Subcutaneous abdominal adipose tissue (tissue), 5 donors: Measurements from ENCODE around the gene IFITM5.
"Not testable (repeated sequence)": the region's sequence is repeated elsewhere in the genome, so short reads cannot be mapped to it uniquely, and the experiment has no call there.

ENCODE experiments used
- H3K27ac ChIP-seq: one replicate; pipeline ENCODE4 v1.7.0; 2013; ENCODE audit warnings: low read depth, mild to moderate bottlenecking, inconsistent platforms, low read length, moderate library complexity
- H3K27me3 ChIP-seq, 5 donors: one replicate each; pipeline ENCODE4 v1.7.0; 2013; ENCODE audit warnings: low read length in 5 of 5, inconsistent platforms in 1 of 5; ENCODE audit not compliant: control insufficient read depth in 5 of 5, insufficient read depth in 4 of 5
- H3K36me3 ChIP-seq, 5 donors: one replicate each; pipeline ENCODE4 v1.7.0; 2013; ENCODE audit warnings: low read length in 5 of 5; ENCODE audit not compliant: control insufficient read depth in 5 of 5, insufficient read depth in 5 of 5
- H3K4me1 ChIP-seq, 5 donors: one replicate each; pipeline ENCODE4 v1.7.0; 2013; ENCODE audit warnings: low read length in 5 of 5, mild to moderate bottlenecking in 3 of 5, moderate library complexity in 1 of 5; ENCODE audit not compliant: control insufficient read depth in 5 of 5, insufficient read depth in 5 of 5
- H3K4me3 ChIP-seq, 5 donors: one replicate each; pipeline ENCODE4 v1.7.0; 2013; ENCODE audit warnings: low read length in 5 of 5, low read depth in 1 of 5
- H3K9ac ChIP-seq, 5 donors: one replicate each; pipeline ENCODE4 v1.7.0; 2013; ENCODE audit warnings: low read length in 5 of 5, mild to moderate bottlenecking in 4 of 5, moderate library complexity in 3 of 5
- H3K9me3 ChIP-seq, 5 donors: one replicate each; pipeline ENCODE4 v1.7.0; 2013; ENCODE audit warnings: low read length in 5 of 5; ENCODE audit not compliant: control insufficient read depth in 5 of 5
- donor health status: healthy.
- donor health status: healthy.
- donor health status: healthy.
- donor health status: healthy.
- donor health status: healthy.

IFITM5 gene

GRCh38 chr11:312092-312816 is 12.9 kb upstream of the IFITM5 start:
- H3K36me3 ChIP-seq = no peaks in the 10 kb centered on the region
- H3K9ac ChIP-seq = peak overlapping the region in 2 of 5 donors; percentile 16 to 53
- peak overlapping the region in 4 of 5 donors; percentile 29 to 50 (median 33) for H3K4me3 ChIP-seq
- peaks cover 0 to 22% (median 7%) of the 10 kb centered on the region in 5 donors for H3K27me3 ChIP-seq
- H3K9me3 ChIP-seq = no peaks in the 10 kb centered on the region
- peaks cover 0 to 62% (median 60%) of the 10 kb centered on the region in 5 donors for H3K4me1 ChIP-seq
- peak overlapping the region; percentile 27 for H3K27ac ChIP-seq

- H3K27ac ChIP-seq = peak overlapping the region; percentile 27
- not testable (repeated sequence) for H3K36me3 ChIP-seq, H3K9me3 ChIP-seq
- peaks cover 0 to 17% (median 3%) of the 10 kb centered on the region in 5 donors for H3K27me3 ChIP-seq
- peak overlapping the region in 1 of 5 donors; percentile 16 for H3K9ac ChIP-seq
- H3K4me1 ChIP-seq = peaks cover 0 to 62% (median 59%) of the 10 kb centered on the region in 5 donors
- H3K4me3 ChIP-seq = peak overlapping the region in 3 of 5 donors; percentile 29 to 42 (median 35)
Measured at GRCh38 chr11:311013-311748, 11.9 kb upstream of the IFITM5 start.

GRCh38 chr11:309979-310572 is 10.8 kb upstream of the IFITM5 start:
- H3K27me3 ChIP-seq, H3K36me3 ChIP-seq, H3K9me3 ChIP-seq: not testable (repeated sequence)
- peak overlapping the region in 4 of 5 donors; percentile 48 to 77 (median 63) for H3K9ac ChIP-seq
- H3K4me1 ChIP-seq = peaks cover 0 to 60% (median 50%) of the 10 kb centered on the region in 5 donors
- peak overlapping the region; percentile 74 for H3K27ac ChIP-seq
- peak overlapping the region; percentile 50 to 90 (median 88) for H3K4me3 ChIP-seq

- not testable (repeated sequence) for H3K9me3 ChIP-seq, H3K27me3 ChIP-seq, H3K36me3 ChIP-seq
- Histone ChIP-seq H3K9ac (peak overlapping the region; percentile 1 to 85 (median 68)), H3K4me1 (peaks cover 0 to 54% (median 47%) of the 10 kb centered on the region in 5 donors), H3K27ac (peak overlapping the region; percentile 74), H3K4me3 (peak overlapping the region; percentile 82 to 90 (median 88))
Measured at GRCh38 chr11:308740-309665, 9.7 kb upstream of the IFITM5 start.

GRCh38 chr11:307766-308708 is 8.7 kb upstream of the IFITM5 start, which contains the start of gene IFITM2:
IFITM2 (plus strand) TSS chr11:307816; CDS start chr11:308193, 377 bp downstream.
- H3K27ac ChIP-seq = peak within 1 kb of the TSS; percentile 74
- H3K9ac ChIP-seq = peak within 1 kb of the TSS in 4 of 5 donors; percentile 63 to 85 (median 74)
- H3K27me3 ChIP-seq, H3K9me3 ChIP-seq, H3K36me3 ChIP-seq: not testable (repeated sequence)
- peaks cover 0 to 47% (median 40%) of the 10 kb centered on the region in 5 donors for H3K4me1 ChIP-seq
- peak within 1 kb of the TSS; percentile 82 to 90 (median 88) for H3K4me3 ChIP-seq

- Histone ChIP-seq H3K27me3 (peaks cover 0 to 1% (median 0%) of the 10 kb centered on the region in 5 donors), H3K9me3 (no peaks in the 10 kb centered on the region), H3K4me1 (peaks cover 0 to 35% (median 34%) of the 10 kb centered on the region in 5 donors), H3K9ac (peak overlapping the region in 1 of 5 donors; percentile 2), H3K36me3 (no peaks in the 10 kb centered on the region), H3K4me3 (no peak overlapping the region), H3K27ac (peak overlapping the region; percentile 74)
Measured at GRCh38 chr11:306645-307371, 7.5 kb upstream of the IFITM5 start.

GRCh38 chr11:305844-306211 is 6.5 kb upstream of the IFITM5 start:
- peak overlapping the region; percentile 74 for H3K27ac ChIP-seq
- no peaks in the 10 kb centered on the region for H3K27me3 ChIP-seq
- no peak overlapping the region for H3K4me3 ChIP-seq
- H3K9me3 ChIP-seq = no peaks in the 10 kb centered on the region
- H3K4me1 ChIP-seq = peaks cover 0 to 33% (median 31%) of the 10 kb centered on the region in 5 donors
- H3K9ac ChIP-seq = peak overlapping the region in 1 of 5 donors; percentile 31
- no peaks in the 10 kb centered on the region for H3K36me3 ChIP-seq
